ENCODE measurements around the gene GALNT4.

DNA sequence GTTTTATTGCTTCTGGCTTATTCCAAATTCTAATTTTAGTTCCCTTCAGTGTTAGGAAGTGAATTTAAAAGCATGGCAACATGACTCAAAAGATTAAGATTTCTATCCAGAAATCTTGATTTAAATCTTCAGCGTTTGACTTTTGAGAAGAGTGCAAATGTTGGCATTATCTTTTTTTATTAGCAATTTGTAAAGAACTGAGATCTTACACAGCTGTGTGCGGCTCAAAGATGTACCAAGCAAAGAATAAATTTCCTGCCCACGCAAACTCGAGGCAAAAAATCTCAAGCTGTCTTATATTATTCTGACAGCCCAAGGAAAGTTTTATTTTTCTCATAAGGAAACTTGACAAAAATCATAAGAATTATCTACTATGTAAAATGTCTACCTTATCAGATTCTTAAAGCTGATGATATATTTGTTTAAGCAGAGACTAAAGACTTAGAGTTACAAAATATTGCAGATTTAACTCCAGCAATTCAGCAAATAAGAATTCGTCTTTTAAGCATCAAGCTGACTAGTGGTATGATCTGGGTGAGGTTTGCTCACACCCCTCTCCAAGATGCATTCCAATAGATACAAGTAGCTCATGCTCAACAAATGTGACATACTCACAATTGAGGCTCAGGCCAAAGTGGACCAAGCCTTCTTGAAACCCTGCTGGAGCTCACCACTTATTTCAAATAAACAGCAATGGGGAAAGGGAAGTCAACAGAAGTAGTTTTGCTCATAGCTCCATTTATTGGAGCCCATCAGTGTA is 48.6 kb upstream of the GALNT4 start:
- no peak for TF ChIP-seq CEBPG (CRISPR knock-in tag; IDR thresholded peaks at IDR 0.05)
- TF ChIP-seq CEBPG (tag; conservative IDR thresholded peaks at IDR 0.05 in 1 of 2, IDR thresholded peaks at IDR 0.05 in 1 of 2): no peak
- no peak for TF ChIP-seq ZNF507 (tag; conservative IDR thresholded peaks at IDR 0.05)
